ENCODE data around the gene CFAP157.

Gene CFAP157

DNA sequence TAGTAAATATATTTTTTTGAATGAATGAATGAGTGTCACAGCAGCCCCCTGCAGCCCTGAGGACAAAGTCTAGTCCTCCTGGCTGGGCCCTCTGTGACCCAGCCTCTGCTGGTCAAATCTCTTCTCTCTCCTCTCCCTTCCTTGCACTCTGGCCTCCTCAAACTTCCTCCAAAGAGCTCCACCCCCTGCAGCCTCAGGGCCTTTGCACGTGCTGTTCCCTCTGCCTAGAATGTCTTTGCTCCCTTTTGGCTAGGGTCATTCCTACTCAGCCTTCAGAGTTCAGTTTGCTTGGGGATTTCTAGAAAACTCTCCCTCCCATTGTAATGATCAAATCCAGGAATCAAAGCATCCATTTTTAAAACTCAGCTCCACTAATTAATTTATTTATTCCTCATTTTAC is 58.6 kb downstream of the CFAP157 start:
- peak overlapping the region; percentile 58 for H3K27ac Mint-ChIP-seq
- H3K4me1 Mint-ChIP-seq (ENCODE audit: low read depth): peaks cover 61% of the 10 kb centered on the region
- peaks cover 58% of the 10 kb centered on the region for H3K36me3 Mint-ChIP-seq (ENCODE audit: low read depth)
- no peaks in the 10 kb centered on the region for H3K9me3 Mint-ChIP-seq
- no peak overlapping the region for H3K4me3 Mint-ChIP-seq
- no peaks in the 10 kb centered on the region for H3K27me3 Mint-ChIP-seq (ENCODE audit: low read depth)
